Activated naive CD4-positive, alpha-beta T cell treated with anti-CD3 and anti-CD28 coated beads, Interleukin-2, amount 50 U/mL, for 24 hours (primary cell): ENCODE data around the gene SLC12A8.

ENCODE experiments used
- H3K27ac Mint-ChIP-seq: one replicate; pipeline ENCODE4 v1.8.0; 2021; ENCODE audit warnings: mild to moderate bottlenecking, mixed read lengths
- H3K27me3 Mint-ChIP-seq: one replicate; pipeline ENCODE4 v1.8.0; 2021; ENCODE audit warnings: mixed read lengths
- H3K36me3 Mint-ChIP-seq: one replicate; pipeline ENCODE4 v1.8.0; 2021; ENCODE audit warnings: mixed read lengths
- H3K4me1 Mint-ChIP-seq: one replicate; pipeline ENCODE4 v1.8.0; 2021; ENCODE audit warnings: mixed read lengths
- H3K4me3 Mint-ChIP-seq: one replicate; pipeline ENCODE4 v1.8.0; 2021; ENCODE audit warnings: mild to moderate bottlenecking, mixed read lengths
- H3K9me3 Mint-ChIP-seq: one replicate; pipeline ENCODE4 v1.8.0; 2021; ENCODE audit warnings: mixed read lengths

SLC12A8 gene

DNA sequence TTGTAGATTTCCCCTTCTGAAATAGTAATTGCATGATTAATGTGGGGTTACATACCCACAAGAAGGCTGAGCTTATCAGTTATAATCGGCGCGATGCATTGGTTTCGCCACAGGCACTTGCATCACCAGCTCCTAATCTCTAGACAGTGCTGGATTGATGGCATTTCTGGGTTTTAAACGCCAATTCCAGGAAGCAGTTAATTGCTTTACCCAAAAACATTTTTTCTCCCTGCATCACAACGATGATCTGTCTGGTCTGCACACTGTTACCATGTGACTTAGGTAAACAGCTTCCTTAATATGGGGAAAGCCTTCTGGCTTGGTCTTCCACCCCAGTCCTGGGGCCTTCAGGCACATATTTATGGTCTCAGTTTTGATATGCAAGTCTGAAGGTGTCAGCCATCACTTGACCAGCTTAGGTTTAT lies 86.7 kb downstream of the SLC12A8 start:
- no peak overlapping the region for H3K4me3 Mint-ChIP-seq
- H3K27me3 Mint-ChIP-seq, result no peaks in the 10 kb centered on the region
- H3K4me1 Mint-ChIP-seq, result peaks cover 31% of the 10 kb centered on the region
- no peak overlapping the region for H3K27ac Mint-ChIP-seq
- H3K36me3 Mint-ChIP-seq, result peaks cover 2% of the 10 kb centered on the region
- no peaks in the 10 kb centered on the region for H3K9me3 Mint-ChIP-seq

DNA sequence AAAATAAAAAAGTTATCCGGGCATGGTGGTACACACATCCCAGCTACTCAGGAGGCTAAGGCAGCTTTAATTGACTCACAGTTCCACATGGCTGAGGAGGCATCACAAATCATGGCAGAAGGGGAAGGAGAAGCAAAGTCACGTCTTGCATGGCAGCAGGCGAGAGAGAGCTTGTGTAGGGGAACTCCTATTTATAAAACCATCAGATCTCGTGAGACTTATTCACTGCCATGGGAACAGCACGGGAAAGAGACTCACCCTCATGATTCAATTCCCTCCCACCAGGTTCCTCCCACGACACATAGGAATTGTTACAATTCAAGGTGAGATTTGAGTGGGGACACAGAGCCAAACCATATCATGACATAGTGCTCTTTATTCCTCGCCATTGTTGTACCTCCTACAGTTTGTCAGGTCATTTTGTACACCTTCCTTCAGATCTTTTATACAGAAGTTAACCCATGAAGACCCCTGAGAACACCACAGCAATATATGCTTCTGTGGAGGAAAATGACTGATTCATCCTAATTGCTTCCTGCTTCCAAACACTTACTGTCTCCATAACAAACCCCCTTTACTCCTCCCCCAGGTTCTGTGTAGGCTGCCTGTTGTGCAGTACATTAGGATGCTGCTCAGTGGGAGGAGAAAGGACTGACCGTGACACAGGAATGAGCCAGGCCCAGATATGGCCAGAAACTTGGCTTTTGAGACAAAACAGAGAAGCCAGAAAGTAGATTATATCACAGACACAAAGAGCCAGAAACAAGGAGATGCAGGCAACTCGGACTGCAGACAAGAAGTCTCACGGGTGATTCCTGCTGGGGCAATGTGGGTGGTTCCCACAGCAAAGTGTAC lies 88.9 kb downstream of the SLC12A8 start:
- Mint-ChIP-seq H3K27ac (no peak overlapping the region), H3K4me3 (no peak overlapping the region), H3K4me1 (peaks cover 48% of the 10 kb centered on the region), H3K36me3 (peaks cover 2% of the 10 kb centered on the region), H3K9me3 (no peaks in the 10 kb centered on the region), H3K27me3 (no peaks in the 10 kb centered on the region)

DNA sequence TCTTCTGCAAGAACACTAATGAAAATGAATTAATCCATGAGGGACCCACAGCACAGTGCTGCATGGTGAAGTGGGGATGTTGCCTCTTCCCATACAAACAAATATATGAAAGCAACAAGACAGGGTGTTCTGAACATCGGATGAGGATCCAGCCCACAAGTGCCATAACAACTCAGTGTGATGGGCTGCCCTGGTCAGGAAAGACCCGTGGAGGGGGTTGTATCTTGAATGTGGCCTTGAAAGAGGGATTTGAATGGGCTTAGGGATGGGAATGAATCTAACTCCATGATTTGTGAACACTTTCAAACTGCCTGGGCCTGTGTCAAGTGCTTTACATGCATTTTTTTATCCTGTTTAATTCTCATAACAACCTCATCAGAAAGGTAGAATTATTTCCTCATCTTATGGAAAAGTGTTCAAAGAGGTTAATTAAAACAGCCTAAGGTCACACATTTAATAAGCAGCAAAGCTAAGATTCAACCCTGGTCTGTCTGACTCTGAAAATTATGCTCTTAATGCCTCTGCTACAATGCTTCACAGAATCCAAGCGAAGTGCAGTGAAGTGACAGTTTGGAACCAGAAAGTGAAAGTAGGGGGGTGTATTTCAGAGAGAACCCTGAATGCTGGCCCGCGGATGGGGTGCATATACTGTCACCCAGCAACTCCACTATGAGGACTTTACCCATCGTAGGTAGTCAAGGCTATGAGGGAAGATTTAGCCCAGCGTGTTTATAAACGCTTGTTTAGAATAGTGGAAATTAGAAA lies 91.1 kb downstream of the SLC12A8 start:
- Mint-ChIP-seq H3K36me3 (peaks cover 2% of the 10 kb centered on the region), H3K4me1 (peaks cover 50% of the 10 kb centered on the region), H3K9me3 (no peaks in the 10 kb centered on the region), H3K27ac (no peak overlapping the region), H3K27me3 (no peaks in the 10 kb centered on the region), H3K4me3 (peak overlapping the region; percentile 79)

DNA sequence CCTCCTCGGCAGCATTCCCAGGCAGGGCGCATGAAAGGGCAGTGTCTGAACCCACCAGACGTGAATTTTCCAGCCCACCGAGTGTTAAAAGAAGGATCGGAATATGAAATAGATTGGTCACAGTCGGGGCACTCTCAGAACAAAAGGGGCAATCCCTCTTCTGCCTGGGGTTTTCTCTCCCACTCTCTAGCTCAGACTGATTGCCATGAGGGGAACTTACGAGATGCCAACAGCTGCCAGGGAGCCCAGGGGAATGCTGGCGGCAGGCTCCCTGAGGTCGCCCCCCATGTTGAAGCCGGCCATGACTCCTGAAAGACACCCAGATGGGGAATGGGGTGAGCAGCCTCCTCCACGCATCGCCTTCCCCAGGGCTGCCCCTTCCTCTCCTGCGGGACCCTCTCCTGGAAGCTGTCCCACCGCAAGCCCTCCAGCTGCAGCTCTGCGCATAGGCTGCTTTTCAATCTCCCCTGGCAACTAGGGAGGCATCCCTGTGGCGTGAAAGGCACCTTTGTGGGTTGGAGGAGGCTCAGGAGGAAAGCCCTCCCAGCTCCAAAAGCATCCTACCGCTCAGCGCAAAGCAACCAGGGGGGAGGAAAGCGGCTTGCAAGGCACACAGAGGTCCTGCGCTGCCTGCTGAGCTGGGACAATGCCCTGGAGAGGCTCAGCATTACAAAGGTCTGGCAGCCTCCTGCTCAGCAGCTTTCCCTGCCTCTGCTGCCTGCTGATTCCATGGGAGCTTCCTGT lies 92.0 kb downstream of the SLC12A8 start:
- no peaks in the 10 kb centered on the region for H3K9me3 Mint-ChIP-seq
- H3K4me1 Mint-ChIP-seq, result peaks cover 44% of the 10 kb centered on the region
- H3K36me3 Mint-ChIP-seq, result peaks cover 2% of the 10 kb centered on the region
- H3K4me3 Mint-ChIP-seq, result peak overlapping the region; percentile 79
- no peak overlapping the region for H3K27ac Mint-ChIP-seq
- H3K27me3 Mint-ChIP-seq, result no peaks in the 10 kb centered on the region

DNA sequence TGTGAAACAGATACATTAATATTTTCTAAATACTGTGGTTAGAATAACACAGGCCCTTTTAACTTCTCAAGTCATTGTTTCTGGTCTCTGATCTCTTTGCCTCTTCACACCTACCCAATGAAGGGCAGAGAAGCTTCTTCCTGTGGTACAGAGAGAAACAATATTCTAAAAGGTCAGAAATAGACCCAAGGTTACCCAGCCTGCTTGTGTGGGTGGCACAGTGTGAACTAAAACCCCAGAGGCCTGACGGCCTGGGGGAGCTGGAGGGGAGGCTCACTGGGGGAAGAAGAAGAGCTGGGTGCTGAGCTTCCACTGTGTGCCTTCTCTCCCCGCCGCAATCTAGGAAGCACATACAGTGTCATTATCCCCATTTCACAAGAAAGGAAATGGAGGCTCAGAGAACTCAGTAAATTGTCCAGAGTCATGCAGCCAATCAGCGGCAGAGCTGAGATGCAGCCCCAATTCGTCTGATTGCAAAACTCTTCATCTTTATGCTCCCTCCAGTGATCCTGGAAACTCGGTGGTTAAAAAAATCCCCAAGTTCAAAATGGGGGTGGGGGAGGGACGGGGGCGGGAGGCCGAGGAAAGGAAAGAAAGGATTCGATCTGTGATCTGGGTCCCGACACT lies 92.7 kb downstream of the SLC12A8 start:
- H3K36me3 Mint-ChIP-seq, result peaks cover 2% of the 10 kb centered on the region
- H3K27me3 Mint-ChIP-seq, result no peaks in the 10 kb centered on the region
- no peaks in the 10 kb centered on the region for H3K9me3 Mint-ChIP-seq
- H3K27ac Mint-ChIP-seq, result no peak overlapping the region
- peaks cover 42% of the 10 kb centered on the region for H3K4me1 Mint-ChIP-seq
- peak overlapping the region; percentile 47 for H3K4me3 Mint-ChIP-seq

DNA sequence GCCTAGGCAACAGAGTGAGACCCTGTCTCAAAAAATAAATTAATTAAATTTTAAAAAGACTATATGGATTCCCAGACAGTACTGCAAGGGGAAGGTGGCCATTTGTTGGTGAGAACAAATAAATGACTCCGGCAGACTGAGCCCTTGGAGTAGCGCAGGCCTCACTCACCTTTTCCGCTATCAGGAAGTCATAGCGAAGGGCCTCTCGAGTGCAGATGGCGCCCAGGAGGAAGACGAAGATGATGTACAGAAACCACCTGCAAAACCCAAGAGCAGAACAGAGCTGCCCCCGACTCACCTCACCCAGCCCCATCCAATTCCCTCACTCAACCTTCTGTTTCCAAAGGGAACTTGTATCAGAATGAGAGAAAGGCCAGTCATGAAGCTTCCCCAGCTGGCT lies 93.9 kb downstream of the SLC12A8 start:
- no peak overlapping the region for H3K4me3 Mint-ChIP-seq
- peaks cover 42% of the 10 kb centered on the region for H3K4me1 Mint-ChIP-seq
- H3K27ac Mint-ChIP-seq, result no peak overlapping the region
- peaks cover 2% of the 10 kb centered on the region for H3K36me3 Mint-ChIP-seq
- no peaks in the 10 kb centered on the region for H3K9me3 Mint-ChIP-seq
- no peaks in the 10 kb centered on the region for H3K27me3 Mint-ChIP-seq

DNA sequence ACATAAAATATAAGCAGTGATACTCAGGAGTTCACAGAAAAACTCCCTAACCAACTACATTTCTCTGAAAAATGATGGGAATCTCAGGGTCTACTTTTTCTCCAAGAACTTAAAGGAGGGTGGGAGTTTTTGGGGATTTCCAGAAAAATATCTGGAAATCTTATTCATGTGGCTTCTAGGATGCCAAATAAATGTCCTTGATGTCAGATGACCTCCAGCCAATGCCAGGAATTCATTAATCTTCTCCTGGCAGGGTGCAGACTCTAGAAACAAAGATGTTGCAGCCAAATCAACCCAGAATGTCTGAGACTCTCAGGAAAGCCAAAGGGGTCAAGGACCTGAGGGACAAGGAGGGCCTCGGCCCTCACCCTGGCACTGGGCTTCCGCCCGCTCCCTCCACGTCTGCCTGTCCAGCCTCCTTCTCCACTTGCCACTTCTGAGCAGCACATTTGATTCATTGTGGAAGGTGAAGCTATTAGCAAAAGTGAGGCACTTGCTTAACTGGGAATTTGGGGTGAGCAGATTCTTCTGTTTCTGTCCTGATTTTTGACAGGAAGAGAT lies 94.8 kb downstream of the SLC12A8 start:
- H3K27ac Mint-ChIP-seq, result no peak overlapping the region
- peaks cover 2% of the 10 kb centered on the region for H3K36me3 Mint-ChIP-seq
- H3K4me3 Mint-ChIP-seq, result no peak overlapping the region
- H3K9me3 Mint-ChIP-seq, result no peaks in the 10 kb centered on the region
- no peaks in the 10 kb centered on the region for H3K27me3 Mint-ChIP-seq
- peaks cover 42% of the 10 kb centered on the region for H3K4me1 Mint-ChIP-seq

DNA sequence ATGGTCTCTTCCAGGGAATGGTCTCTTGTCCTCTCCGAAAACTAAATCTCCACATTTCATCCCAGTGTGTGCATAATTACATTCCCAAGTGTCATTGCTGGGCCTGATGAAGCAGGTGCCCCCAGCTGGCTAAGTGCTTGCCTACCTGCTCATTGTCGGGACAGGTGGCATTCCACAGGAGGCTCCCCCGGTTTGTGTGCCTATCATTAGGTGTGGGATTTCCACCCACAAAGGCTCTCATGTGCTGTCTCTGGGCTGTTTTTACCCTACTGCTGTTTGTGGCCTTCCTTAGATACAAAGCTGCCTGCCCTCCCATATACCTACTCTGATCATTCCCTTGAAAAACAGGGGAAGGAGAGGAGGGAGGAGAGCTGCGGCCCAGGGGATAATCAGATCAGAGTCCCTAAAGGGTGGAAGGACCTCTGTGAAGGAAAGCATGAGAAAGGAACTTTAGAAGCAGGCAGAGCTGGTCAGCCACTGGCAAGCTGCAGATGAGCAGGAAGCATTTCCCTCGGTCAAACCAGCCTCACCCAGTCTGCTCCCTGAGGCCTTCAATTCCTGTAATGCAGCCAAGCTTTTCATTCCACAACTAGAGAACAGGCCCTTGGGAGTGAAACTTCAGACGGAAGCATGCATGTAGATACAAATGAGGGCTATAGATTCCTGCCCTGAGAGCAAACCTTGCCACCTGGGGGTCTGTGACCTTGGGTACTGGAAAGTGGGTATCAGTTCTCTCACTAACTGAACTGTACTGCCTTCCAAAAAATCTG lies 96.1 kb downstream of the SLC12A8 start:
- H3K4me1 Mint-ChIP-seq, result peaks cover 32% of the 10 kb centered on the region
- no peaks in the 10 kb centered on the region for H3K36me3 Mint-ChIP-seq
- H3K27me3 Mint-ChIP-seq, result no peaks in the 10 kb centered on the region
- no peaks in the 10 kb centered on the region for H3K9me3 Mint-ChIP-seq
- H3K4me3 Mint-ChIP-seq, result no peak overlapping the region
- H3K27ac Mint-ChIP-seq, result no peak overlapping the region

DNA sequence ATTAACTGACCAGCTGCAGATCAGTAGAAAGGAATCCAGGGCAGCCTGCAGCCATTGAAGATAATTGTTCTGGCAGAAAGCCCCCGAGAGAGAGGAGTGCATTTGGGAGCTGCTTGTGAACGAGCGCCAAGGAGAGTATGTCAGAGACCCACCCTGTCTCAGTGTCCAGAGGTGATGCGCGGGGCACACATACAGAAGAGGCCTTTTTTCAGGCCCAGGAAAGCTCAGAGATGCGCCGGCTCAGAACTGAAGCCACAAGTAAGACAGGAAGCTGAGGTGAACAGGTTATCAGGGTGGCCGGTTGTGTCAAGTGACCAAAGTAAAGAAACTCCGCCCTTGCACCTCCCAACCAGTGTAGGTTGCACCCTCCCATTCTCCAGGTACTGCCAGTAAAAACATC lies 96.9 kb downstream of the SLC12A8 start:
- no peaks in the 10 kb centered on the region for H3K27me3 Mint-ChIP-seq

DNA sequence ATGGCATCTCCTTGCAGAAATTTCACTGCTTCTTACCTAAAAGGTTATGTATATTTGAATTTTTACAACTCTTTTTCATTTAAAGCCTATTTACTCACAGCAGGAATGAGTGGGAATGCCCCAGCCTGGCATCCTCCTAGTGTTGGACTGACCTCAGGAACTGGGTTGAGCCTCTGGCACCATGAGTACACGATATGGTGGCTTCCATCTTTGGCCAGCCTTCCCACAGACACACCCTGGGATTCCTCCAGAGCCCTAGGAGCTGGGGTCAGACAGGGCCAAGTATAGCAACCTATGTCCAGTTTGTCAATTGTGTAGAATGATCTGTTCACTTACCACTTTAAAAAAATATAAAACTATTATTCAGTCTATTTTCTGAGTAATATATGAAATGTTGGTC lies 99.6 kb downstream of the SLC12A8 start:
- Mint-ChIP-seq H3K9me3 (no peaks in the 10 kb centered on the region), H3K4me1 (peaks cover 17% of the 10 kb centered on the region), H3K4me3 (no peak overlapping the region), H3K27ac (no peak overlapping the region), H3K36me3 (no peaks in the 10 kb centered on the region), H3K27me3 (no peaks in the 10 kb centered on the region)

More for the DNA sequence above, 96.9 kb downstream of the SLC12A8 start:
- Mint-ChIP-seq H3K4me1 (peaks cover 28% of the 10 kb centered on the region), H3K36me3 (no peaks in the 10 kb centered on the region), H3K27ac (no peak overlapping the region), H3K9me3 (no peaks in the 10 kb centered on the region), H3K4me3 (no peak overlapping the region)

DNA sequence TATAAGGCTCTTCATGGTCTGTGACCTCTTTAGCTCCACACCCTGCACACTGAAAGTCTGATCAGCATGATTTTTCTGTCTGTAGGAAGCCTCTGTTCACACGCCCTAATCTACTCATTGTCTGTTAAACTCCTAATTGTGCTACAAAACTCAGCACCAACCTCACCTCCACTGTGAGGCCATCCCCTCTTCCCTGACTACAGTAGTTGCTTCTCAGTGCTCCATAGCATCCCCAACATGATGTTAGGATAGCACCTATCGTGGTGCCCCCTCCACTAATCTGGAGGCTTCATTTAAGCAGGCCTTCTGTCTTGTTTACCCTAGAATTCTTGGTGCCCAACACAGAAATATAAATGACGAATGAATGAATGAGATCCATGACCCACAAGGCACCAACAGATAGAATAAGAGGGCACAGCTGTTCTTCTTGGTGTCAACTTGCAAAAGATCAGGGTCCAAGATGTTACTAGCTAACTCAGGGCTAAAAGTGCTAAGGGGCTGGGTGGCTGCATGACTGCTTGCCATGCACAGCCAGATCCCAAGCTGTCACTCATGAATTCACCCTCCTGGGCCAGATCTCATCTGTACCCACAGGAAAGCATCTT lies 101.6 kb downstream of the SLC12A8 start:
- Mint-ChIP-seq H3K4me3 (no peak overlapping the region), H3K36me3 (no peaks in the 10 kb centered on the region), H3K27ac (no peak overlapping the region), H3K27me3 (no peaks in the 10 kb centered on the region), H3K4me1 (peaks cover 11% of the 10 kb centered on the region), H3K9me3 (no peaks in the 10 kb centered on the region)

DNA sequence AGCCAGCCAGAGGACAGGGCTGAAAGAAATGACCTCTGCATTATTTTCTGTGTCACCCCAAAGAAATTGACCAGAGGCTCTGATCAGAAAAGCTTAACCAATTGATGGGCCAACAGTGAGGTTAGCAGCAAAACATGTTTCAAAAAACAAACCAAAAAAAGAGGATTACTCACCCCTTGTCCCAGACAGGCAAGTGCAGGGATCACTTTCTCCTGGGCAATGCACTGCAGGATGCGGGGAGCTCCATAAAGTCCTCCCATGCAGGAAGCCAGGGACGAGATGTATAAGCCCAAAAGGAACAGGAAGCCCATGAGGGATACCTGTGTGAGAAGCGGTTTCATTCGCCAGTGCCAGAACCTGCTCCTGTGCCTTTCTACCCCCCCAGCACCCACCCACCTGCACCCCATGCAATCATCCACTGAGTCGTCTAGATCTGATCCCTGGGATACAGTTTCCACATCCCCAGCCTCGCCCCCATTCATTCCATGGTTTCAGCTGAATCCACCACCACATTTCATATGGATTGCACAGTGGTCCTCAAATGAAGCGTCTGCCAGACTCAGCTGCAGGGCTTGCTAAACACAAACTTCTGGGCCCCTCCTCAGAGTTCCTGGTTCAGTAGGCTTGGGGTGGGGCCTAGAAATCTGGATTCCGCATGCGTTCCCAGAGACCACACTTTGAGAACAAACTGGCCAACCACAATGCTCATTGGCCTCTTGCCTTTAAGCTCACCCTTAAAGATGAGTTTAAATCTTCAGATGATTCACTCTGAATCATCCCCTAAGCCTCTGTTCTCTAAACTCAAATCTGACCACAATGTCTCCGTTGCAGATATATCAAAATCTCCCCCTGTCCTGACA lies 102.3 kb downstream of the SLC12A8 start:
- Mint-ChIP-seq H3K4me1 (peaks cover 11% of the 10 kb centered on the region), H3K36me3 (no peaks in the 10 kb centered on the region), H3K27me3 (no peaks in the 10 kb centered on the region), H3K27ac (no peak overlapping the region), H3K9me3 (no peaks in the 10 kb centered on the region), H3K4me3 (no peak overlapping the region)

DNA sequence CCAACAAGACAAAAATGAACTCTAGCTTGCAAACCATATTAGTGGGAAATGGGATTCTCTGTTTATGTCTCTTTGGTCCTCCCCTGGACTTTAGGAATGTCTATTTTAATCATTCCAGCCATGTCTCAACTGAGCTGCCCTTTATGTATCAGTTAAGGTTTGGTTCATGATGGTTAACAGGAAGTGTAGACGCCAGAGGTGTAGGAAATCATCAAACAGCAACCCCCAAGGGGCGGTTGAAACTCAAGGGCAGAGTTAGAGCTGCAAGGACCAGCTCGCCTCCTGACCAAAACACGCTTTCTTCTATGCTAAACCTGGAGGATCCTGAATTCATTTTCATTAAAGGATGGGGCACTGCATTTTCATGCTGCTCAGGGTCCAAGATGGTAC lies 103.0 kb downstream of the SLC12A8 start:
- no peak overlapping the region for H3K4me3 Mint-ChIP-seq
- peaks cover 2% of the 10 kb centered on the region for H3K36me3 Mint-ChIP-seq
- H3K27me3 Mint-ChIP-seq, result no peaks in the 10 kb centered on the region
- peaks cover 11% of the 10 kb centered on the region for H3K4me1 Mint-ChIP-seq
- H3K27ac Mint-ChIP-seq, result no peak overlapping the region
- no peaks in the 10 kb centered on the region for H3K9me3 Mint-ChIP-seq
